Activated naive CD8-positive, alpha-beta T cell (primary cell): ENCODE results near the gene PCNX1.

ENCODE experiments used
- H3K27ac Mint-ChIP-seq: one replicate; pipeline ENCODE4 v1.8.0; 2021; ENCODE audit warnings: mixed read lengths
- H3K27me3 Mint-ChIP-seq: one replicate; pipeline ENCODE4 v1.8.0; 2021; ENCODE audit warnings: mixed read lengths
- H3K36me3 Mint-ChIP-seq: one replicate; pipeline ENCODE4 v1.8.0; 2021; ENCODE audit warnings: mixed read lengths
- H3K4me1 Mint-ChIP-seq: one replicate; pipeline ENCODE4 v1.8.0; 2021; ENCODE audit warnings: low read depth, mixed read lengths
- H3K4me3 Mint-ChIP-seq: one replicate; pipeline ENCODE4 v1.8.0; 2021; ENCODE audit warnings: mild to moderate bottlenecking, mixed read lengths
- H3K9me3 Mint-ChIP-seq: one replicate; pipeline ENCODE4 v1.8.0; 2021; ENCODE audit warnings: low read depth, mixed read lengths

Gene PCNX1

DNA sequence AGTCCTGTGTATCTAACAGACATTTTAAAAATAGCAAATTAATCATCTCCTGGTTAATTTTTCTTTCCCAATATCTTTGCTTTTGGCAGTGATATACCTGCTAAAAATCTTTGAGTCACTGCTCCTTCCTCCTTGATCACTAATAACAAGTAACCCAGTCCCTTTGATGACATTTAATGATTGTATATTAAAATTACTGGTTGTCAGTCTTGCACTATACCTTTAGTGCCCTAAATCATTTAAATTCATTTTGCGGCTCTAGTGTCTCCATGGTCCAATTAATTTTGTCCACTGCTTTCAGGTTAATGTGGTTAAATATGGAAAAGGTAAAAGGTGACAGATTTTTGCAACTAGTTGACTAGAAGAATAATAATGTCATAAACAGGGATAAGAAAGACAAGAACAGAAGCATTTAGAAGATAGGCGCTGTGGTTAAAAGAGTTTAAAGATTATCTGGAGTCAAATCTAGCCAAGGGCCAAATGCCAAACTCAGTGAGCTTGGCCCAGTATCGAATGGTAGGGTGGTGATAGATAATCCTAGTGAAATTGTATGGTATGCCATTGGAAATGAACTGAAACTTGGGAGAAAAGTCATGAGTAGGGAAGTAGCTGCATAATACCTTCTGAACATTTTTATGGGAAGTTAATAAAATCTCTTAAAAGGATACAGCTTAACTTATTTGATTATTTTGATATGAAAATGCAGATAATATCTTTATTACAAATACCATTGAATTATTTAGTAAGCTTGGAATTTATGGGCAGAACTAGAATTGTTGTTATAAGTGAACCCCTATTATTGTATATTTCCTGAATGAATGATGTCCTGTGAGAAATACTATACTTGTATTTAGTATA, 115.0 kb downstream of the PCNX1 start:
- Mint-ChIP-seq H3K4me1 (peaks cover 31% of the 10 kb centered on the region), H3K4me3 (peak overlapping the region; percentile 46), H3K27ac (peak overlapping the region; percentile 85), H3K36me3 (peaks cover 27% of the 10 kb centered on the region), H3K9me3 (peaks cover 5% of the 10 kb centered on the region), H3K27me3 (no peaks in the 10 kb centered on the region)

- peak overlapping the region; percentile 21 for H3K4me3 Mint-ChIP-seq
- peaks cover 27% of the 10 kb centered on the region for H3K36me3 Mint-ChIP-seq
- no peaks in the 10 kb centered on the region for H3K27me3 Mint-ChIP-seq
- H3K9me3 Mint-ChIP-seq = peaks cover 5% of the 10 kb centered on the region
- H3K4me1 Mint-ChIP-seq = peaks cover 31% of the 10 kb centered on the region
- H3K27ac Mint-ChIP-seq = peak overlapping the region; percentile 69
Observed at GRCh38 chr14:71022939-71023338, 115.7 kb downstream of the PCNX1 start.

DNA sequence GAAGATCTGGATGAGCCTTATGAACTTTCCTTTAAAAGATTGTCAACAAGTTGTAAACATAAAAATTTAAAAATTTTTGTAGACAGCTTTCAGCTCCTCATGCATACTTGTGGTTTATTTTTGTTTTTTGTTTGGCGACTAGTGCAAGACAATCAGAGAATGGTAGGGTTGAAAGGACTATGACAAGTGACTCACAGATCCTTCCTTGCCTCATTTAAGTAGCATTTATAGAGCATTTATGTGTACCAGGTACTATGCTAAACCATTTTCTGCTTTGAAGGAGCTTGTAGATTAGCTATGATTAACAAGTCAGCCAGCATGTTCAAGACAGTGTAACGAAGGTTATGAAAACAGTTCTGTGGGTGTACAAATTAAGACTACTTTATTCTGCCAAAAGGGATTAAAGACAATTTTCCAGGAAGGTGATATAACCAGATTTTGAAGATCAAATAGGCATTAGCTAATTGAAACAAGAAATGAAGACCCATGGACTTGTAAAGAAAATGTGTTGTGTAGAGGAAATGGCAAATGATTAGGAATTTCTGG, 122.0 kb downstream of the PCNX1 start:
- H3K36me3 Mint-ChIP-seq = peaks cover 18% of the 10 kb centered on the region
- H3K9me3 Mint-ChIP-seq = no peaks in the 10 kb centered on the region
- H3K27me3 Mint-ChIP-seq = no peaks in the 10 kb centered on the region
- no peak overlapping the region for H3K4me3 Mint-ChIP-seq
- H3K4me1 Mint-ChIP-seq = no peaks in the 10 kb centered on the region
- H3K27ac Mint-ChIP-seq = no peak overlapping the region

- no peak overlapping the region for H3K4me3 Mint-ChIP-seq
- H3K4me1 Mint-ChIP-seq = no peaks in the 10 kb centered on the region
- H3K36me3 Mint-ChIP-seq = peaks cover 23% of the 10 kb centered on the region
- no peak overlapping the region for H3K27ac Mint-ChIP-seq
- H3K9me3 Mint-ChIP-seq = no peaks in the 10 kb centered on the region
- H3K27me3 Mint-ChIP-seq = no peaks in the 10 kb centered on the region
Observed at GRCh38 chr14:71031000-71031399, 123.7 kb downstream of the PCNX1 start.

DNA sequence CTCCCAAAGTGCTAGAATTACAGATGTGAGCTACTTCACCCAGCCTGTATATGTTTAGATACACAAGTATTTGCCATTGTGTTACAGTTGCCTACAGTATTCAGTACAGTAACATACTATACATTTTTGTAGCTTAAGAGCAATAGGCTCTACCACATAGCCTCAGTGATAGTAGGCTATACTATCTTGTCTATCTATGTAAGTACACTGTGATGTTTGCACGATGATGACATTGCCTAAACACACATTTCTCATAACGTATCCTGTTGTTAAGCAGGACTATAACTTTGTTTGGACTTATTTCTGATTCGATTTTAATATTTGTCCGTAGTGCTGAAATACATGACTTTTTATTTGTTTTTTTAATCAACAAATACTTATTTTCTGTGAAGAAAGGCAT, 129.2 kb downstream of the PCNX1 start:
- Mint-ChIP-seq H3K4me1 (no peaks in the 10 kb centered on the region), H3K4me3 (no peak overlapping the region), H3K9me3 (peaks cover 13% of the 10 kb centered on the region), H3K27me3 (no peaks in the 10 kb centered on the region), H3K27ac (no peak overlapping the region), H3K36me3 (peaks cover 48% of the 10 kb centered on the region)

- H3K4me1 Mint-ChIP-seq = peaks cover 10% of the 10 kb centered on the region
- peak overlapping the region; percentile 70 for H3K27ac Mint-ChIP-seq
- H3K4me3 Mint-ChIP-seq = no peak overlapping the region
- H3K9me3 Mint-ChIP-seq = no peaks in the 10 kb centered on the region
- H3K36me3 Mint-ChIP-seq = peaks cover 18% of the 10 kb centered on the region
- no peaks in the 10 kb centered on the region for H3K27me3 Mint-ChIP-seq
Observed at GRCh38 chr14:71048393-71048792, 141.1 kb downstream of the PCNX1 start.

- Mint-ChIP-seq H3K4me3 (no peak overlapping the region), H3K9me3 (no peaks in the 10 kb centered on the region), H3K4me1 (peaks cover 10% of the 10 kb centered on the region), H3K36me3 (peaks cover 9% of the 10 kb centered on the region), H3K27ac (peak overlapping the region; percentile 16), H3K27me3 (no peaks in the 10 kb centered on the region)
Observed at GRCh38 chr14:71049435-71050133, 142.3 kb downstream of the PCNX1 start.

DNA sequence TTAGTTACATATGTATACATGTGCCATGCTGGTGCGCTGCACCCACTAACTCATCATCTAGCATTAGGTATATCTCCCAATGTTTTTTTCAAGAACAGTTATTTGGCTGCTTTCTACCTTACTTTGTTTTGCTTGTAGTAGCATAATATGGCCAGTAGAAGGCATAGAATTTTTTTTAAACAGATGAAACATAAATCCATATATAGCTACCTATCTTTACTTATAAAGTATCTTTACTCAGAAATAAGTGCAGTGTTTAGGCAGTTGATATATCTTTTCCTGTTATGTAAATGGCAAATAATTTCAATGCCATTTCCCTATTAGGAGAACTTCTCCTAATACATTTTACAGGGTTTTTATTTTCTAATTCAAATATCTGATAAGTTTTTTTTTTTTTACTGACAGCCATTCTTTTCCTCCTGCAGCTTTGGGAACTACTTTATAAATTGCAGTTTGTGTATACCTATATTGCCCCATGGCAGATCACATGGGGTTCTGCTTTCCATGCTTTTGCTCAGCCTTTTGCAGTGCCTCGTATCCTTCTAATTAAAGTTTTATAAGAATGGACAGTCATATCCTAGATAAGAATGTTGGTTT, 143.1 kb downstream of the PCNX1 start:
- Mint-ChIP-seq H3K36me3 (peaks cover 8% of the 10 kb centered on the region), H3K4me3 (no peak overlapping the region), H3K27me3 (no peaks in the 10 kb centered on the region), H3K27ac (no peak overlapping the region), H3K9me3 (no peaks in the 10 kb centered on the region), H3K4me1 (peaks cover 8% of the 10 kb centered on the region)

- no peaks in the 10 kb centered on the region for H3K27me3 Mint-ChIP-seq
- no peak overlapping the region for H3K27ac Mint-ChIP-seq
- no peaks in the 10 kb centered on the region for H3K9me3 Mint-ChIP-seq
- no peak overlapping the region for H3K4me3 Mint-ChIP-seq
- no peaks in the 10 kb centered on the region for H3K4me1 Mint-ChIP-seq
- H3K36me3 Mint-ChIP-seq = peaks cover 15% of the 10 kb centered on the region
Observed at GRCh38 chr14:71054706-71055105, 147.4 kb downstream of the PCNX1 start.

DNA sequence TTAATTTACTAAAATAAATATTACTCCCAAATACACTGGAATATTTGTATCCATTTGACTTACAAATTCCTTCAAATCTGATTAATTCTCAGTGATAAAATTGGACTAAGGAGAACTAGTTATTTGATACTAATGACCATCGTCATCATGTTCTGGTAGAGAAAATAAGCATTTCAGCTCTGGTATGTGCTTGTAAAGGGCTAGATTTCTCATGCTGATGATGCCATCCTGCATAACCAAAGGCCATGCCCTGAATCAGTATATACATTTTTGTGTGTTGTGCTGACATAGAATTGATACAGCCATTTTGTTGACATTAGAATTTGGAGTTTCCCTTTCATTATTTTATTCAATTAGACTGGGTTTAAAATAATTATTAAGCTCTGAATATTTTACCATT, 148.9 kb downstream of the PCNX1 start:
- H3K27ac Mint-ChIP-seq = no peak overlapping the region
- no peaks in the 10 kb centered on the region for H3K4me1 Mint-ChIP-seq
- H3K4me3 Mint-ChIP-seq = no peak overlapping the region
- peaks cover 24% of the 10 kb centered on the region for H3K36me3 Mint-ChIP-seq
- H3K27me3 Mint-ChIP-seq = no peaks in the 10 kb centered on the region
- no peaks in the 10 kb centered on the region for H3K9me3 Mint-ChIP-seq

DNA sequence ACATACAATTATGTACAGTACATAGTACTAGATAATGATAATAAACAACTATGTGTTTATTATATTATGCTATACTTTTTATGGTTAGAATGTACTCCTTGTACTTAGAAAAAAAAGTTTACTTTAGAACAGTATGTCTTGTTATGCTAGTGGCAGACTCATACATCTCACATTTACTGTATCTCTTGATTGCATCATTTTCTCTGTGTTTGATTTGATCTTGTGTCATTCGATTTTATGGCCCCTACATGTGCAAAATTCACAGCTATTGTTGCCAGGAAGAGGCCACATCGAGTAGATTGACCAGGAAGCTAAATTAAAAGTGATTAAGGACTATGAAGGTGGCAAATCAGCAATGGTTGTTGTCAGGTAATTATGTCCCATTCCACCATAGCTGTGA, 153.0 kb downstream of the PCNX1 start:
- peak overlapping the region; percentile 65 for H3K27ac Mint-ChIP-seq
- no peak overlapping the region for H3K4me3 Mint-ChIP-seq
- no peaks in the 10 kb centered on the region for H3K27me3 Mint-ChIP-seq

DNA sequence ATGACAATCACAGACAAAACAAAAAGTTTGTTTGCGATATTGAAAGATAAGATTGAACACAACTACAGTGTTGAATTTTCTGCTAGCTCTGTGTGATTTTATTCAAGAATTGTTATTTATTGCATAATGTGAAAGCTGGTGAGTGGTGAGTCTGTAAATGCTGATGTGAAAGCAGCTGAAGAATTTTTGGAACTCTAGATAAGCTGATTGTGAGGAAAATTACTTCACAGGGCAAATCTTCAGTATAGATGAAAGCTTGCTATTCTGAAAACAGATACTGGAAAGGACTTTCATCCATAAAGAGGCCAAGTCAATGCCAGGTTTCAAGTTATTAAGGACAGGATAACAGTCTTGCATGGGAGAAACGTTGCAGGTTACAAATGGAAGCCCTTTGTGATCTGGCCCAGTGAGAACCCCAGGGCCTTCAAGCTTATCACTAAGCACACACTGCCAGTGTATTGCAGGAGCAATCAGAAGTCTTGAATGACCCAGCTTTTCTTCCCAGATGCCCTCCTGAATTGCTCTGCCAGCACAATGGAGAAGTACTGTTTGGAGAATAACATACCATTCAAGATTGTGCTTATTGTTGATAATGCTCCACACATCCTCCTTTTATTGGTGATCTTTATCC, 153.7 kb downstream of the PCNX1 start:
- Mint-ChIP-seq H3K9me3 (no peaks in the 10 kb centered on the region), H3K27me3 (no peaks in the 10 kb centered on the region), H3K4me1 (peaks cover 4% of the 10 kb centered on the region), H3K36me3 (peaks cover 48% of the 10 kb centered on the region), H3K4me3 (no peak overlapping the region), H3K27ac (peak overlapping the region; percentile 65)

More for the DNA sequence above, 153.0 kb downstream of the PCNX1 start:
- peaks cover 2% of the 10 kb centered on the region for H3K4me1 Mint-ChIP-seq
- H3K36me3 Mint-ChIP-seq = peaks cover 46% of the 10 kb centered on the region
- no peaks in the 10 kb centered on the region for H3K9me3 Mint-ChIP-seq

- Mint-ChIP-seq H3K4me3 (no peak overlapping the region), H3K27me3 (no peaks in the 10 kb centered on the region), H3K4me1 (peaks cover 7% of the 10 kb centered on the region), H3K27ac (no peak overlapping the region), H3K9me3 (no peaks in the 10 kb centered on the region), H3K36me3 (peaks cover 52% of the 10 kb centered on the region)
Observed at GRCh38 chr14:71061458-71061857, 154.2 kb downstream of the PCNX1 start.

- Mint-ChIP-seq H3K27ac (no peak overlapping the region), H3K9me3 (no peaks in the 10 kb centered on the region), H3K4me3 (no peak overlapping the region), H3K27me3 (no peaks in the 10 kb centered on the region), H3K4me1 (peaks cover 12% of the 10 kb centered on the region), H3K36me3 (peaks cover 54% of the 10 kb centered on the region)
Observed at GRCh38 chr14:71062581-71063303, 155.5 kb downstream of the PCNX1 start.
